Caco-2 (cell line): ENCODE data around the gene GATA3. TPM values are rescaled to one million over a fixed set of nuclear protein-coding genes. Genes with fewer than 3 reads are reported as not detected.

Experiments
- BruUV-seq: library from RNA; stranded (reverse); fragments of 400-500 nt; replicated peaks from 2 replicates; lab custom pipeline; 2021; lab: Mats Ljungman, UMichigan
- CTCF ChIA-PET: fragments of 300-600 bp; sonication (Branson Sonifier 250); formaldehyde crosslinking; loops from one replicate; lab custom pipeline; 2022; ENCODE audit warnings: antibody characterized with exemption; lab: Charles Lee
- POLR2A ChIA-PET: fragments of 300-600 bp; sonication (Branson Sonifier 250); formaldehyde crosslinking; loops from one replicate; lab custom pipeline; 2022; ENCODE audit warnings: antibody characterized with exemption; lab: Charles Lee
- DNase-seq, 2 experiments: peaks; one replicate each; pipeline versions ENCODE4 v3.0.0 to v3.0.0-alpha.2; 2020 to 2022
- H3K27me3 ChIP-seq: replicated peaks from 2 replicates; pipeline ENCODE4 v1.6.0; 2011; ENCODE audit warnings: low read length; ENCODE audit not compliant: control insufficient read depth, insufficient read depth
- H3K36me3 ChIP-seq: 2 replicates; pipeline ENCODE4 v1.5.1; 2011; ENCODE audit warnings: low read length; ENCODE audit not compliant: control insufficient read depth, insufficient read depth
- H3K4me1 ChIP-seq: fragments of 250-450 bp; sonication (Bioruptor Pico); 2 replicates; pipeline ENCODE4 v1.5.1; 2020; ENCODE audit warnings: mild to moderate bottlenecking
- H3K4me3 ChIP-seq: 2 replicates; pipeline ENCODE4 v1.5.1; 2011; ENCODE audit warnings: low read depth, mild to moderate bottlenecking, control low read depth, low read length
- H3K9me3 ChIP-seq: fragments of 250-450 bp; sonication (Bioruptor Pico); 2 replicates; pipeline ENCODE4 v1.5.1; 2020; ENCODE audit warnings: mild to moderate bottlenecking, moderate library complexity
- H3K27ac Mint-ChIP-seq: one replicate; pipeline ENCODE4 v1.8.0; 2022; ENCODE audit warnings: mixed read lengths; ENCODE audit not compliant: unreplicated experiment
- H3K27me3 Mint-ChIP-seq: one replicate; pipeline ENCODE4 v1.8.0; 2022; ENCODE audit warnings: mixed read lengths; ENCODE audit not compliant: insufficient read depth, unreplicated experiment
- H3K36me3 Mint-ChIP-seq: one replicate; pipeline ENCODE4 v1.8.0; 2022; ENCODE audit warnings: mild to moderate bottlenecking, mixed read lengths; ENCODE audit not compliant: insufficient read depth, unreplicated experiment
- H3K4me1 Mint-ChIP-seq: one replicate; pipeline ENCODE4 v1.8.0; 2022; ENCODE audit warnings: low read depth, mixed read lengths; ENCODE audit not compliant: unreplicated experiment
- H3K4me3 Mint-ChIP-seq: one replicate; pipeline ENCODE4 v1.8.0; 2022; ENCODE audit warnings: mild to moderate bottlenecking, moderate library complexity, mixed read lengths; ENCODE audit not compliant: unreplicated experiment
- H3K9me3 Mint-ChIP-seq: one replicate; pipeline ENCODE4 v1.8.0; 2022; ENCODE audit warnings: mixed read lengths; ENCODE audit not compliant: unreplicated experiment
- CTCF ChIP-seq, 2 experiments: fragments of 200-600 bp in 1 of 2; IDR thresholded peaks; 1 replicate in 1 of 2; 2 replicates in 1 of 2; pipeline versions ENCODE4 v1.5.1 to v1.8.0; 2011 to 2022; ENCODE audit warnings: antibody characterized with exemption in 1 of 2, control low read depth in 1 of 2, inconsistent platforms in 1 of 2, low read depth in 1 of 2, low read length in 1 of 2, mild to moderate bottlenecking in 1 of 2, moderate library complexity in 1 of 2; ENCODE audit not compliant: insufficient read depth in 1 of 2, severe bottlenecking in 1 of 2, unreplicated experiment in 1 of 2
- intact Hi-C: fragments of 100-400 bp; cut with micrococcal nuclease; formaldehyde crosslinking; loops from one replicate; pipeline ENCODE4 v1.10.0; 2022; ENCODE audit not compliant: unreplicated experiment
- total RNA-seq: library from RNA; stranded (reverse); gene quantifications from 2 replicates; pipeline ENCODE4 v1.2.3, GENCODE V29; 2022

GATA3 gene
- total RNA-seq, 1 experiment from 2014 or later = 27.7 TPM

- Histone ChIP-seq H3K4me3 (no peak overlapping the region), H3K36me3 (no peaks in the 10 kb centered on the region), H3K4me1 (peaks cover 50% of the 10 kb centered on the region), H3K9me3 (no peaks in the 10 kb centered on the region), H3K27me3 (no peaks in the 10 kb centered on the region)
- intact Hi-C loops = loop anchor here (5.0 kb wide), 1 partner anchor 263 kb away; no protein-coding TSS in a partner anchor
- Mint-ChIP-seq H3K4me3 (no peak overlapping the region), H3K27me3 (no peaks in the 10 kb centered on the region), H3K36me3 (peaks cover 7% of the 10 kb centered on the region), H3K9me3 (no peaks in the 10 kb centered on the region), H3K27ac (peak overlapping the region; percentile 90), H3K4me1 (peaks cover 45% of the 10 kb centered on the region)
- TF ChIP-seq CTCF (IDR thresholded peaks at IDR 0.05; ENCODE audit: insufficient read depth in 1 of 2, low read depth in 1 of 2, low read length in 1 of 2, severe bottlenecking in 1 of 2, unreplicated experiment in 1 of 2) = no peak
- DNase-seq = no peak
- ChIA-PET POLR2A (no interaction called here), CTCF (no interaction called here)
- BruUV-seq = no TSS peak
Observed at GRCh38 chr10:8104721-8105120, 50.2 kb downstream of the GATA3 start.

GRCh38 chr10:8105932-8106331, 51.4 kb downstream of the GATA3 start:
- intact Hi-C loops = no loop called here
- no peaks in the 10 kb centered on the region for H3K9me3 Mint-ChIP-seq
- no peaks in the 10 kb centered on the region for H3K27me3 Mint-ChIP-seq
- H3K27ac Mint-ChIP-seq = no peak overlapping the region
- H3K4me1 ChIP-seq = peaks cover 38% of the 10 kb centered on the region
- peaks cover 7% of the 10 kb centered on the region for H3K36me3 Mint-ChIP-seq
- no peak overlapping the region for H3K4me3 Mint-ChIP-seq
- DNase-seq = no peak
- H3K9me3 ChIP-seq = no peaks in the 10 kb centered on the region
- TF ChIP-seq CTCF (IDR thresholded peaks at IDR 0.05; ENCODE audit: insufficient read depth in 1 of 2, low read depth in 1 of 2, low read length in 1 of 2, severe bottlenecking in 1 of 2, unreplicated experiment in 1 of 2) = no peak
- no peaks in the 10 kb centered on the region for H3K27me3 ChIP-seq
- H3K36me3 ChIP-seq = no peaks in the 10 kb centered on the region
- no TSS peak for BruUV-seq
- H3K4me1 Mint-ChIP-seq = peaks cover 36% of the 10 kb centered on the region
- no peak overlapping the region for H3K4me3 ChIP-seq
- ChIA-PET CTCF (no interaction called here), POLR2A (no interaction called here)

GRCh38 chr10:8112230-8112905, 57.9 kb downstream of the GATA3 start:
- Mint-ChIP-seq H3K9me3 (no peaks in the 10 kb centered on the region), H3K36me3 (no peaks in the 10 kb centered on the region), H3K4me1 (peaks cover 15% of the 10 kb centered on the region), H3K4me3 (no peak overlapping the region), H3K27ac (no peak overlapping the region), H3K27me3 (no peaks in the 10 kb centered on the region)
- ChIA-PET POLR2A (interaction anchor here (0.5 kb wide), 1 partner anchor 275 kb away, joined by 4 read pairs; no protein-coding TSS in a partner anchor), CTCF (interaction anchor here (0.8 kb wide), 1 partner anchor 9 kb away, joined by 3 read pairs; no protein-coding TSS in a partner anchor)
- peak; percentile 41 to 55 for DNase-seq
- Histone ChIP-seq H3K36me3 (no peaks in the 10 kb centered on the region), H3K4me3 (no peak overlapping the region), H3K4me1 (peaks cover 47% of the 10 kb centered on the region), H3K27me3 (no peaks in the 10 kb centered on the region), H3K9me3 (no peaks in the 10 kb centered on the region)
- no TSS peak for BruUV-seq
- TF ChIP-seq CTCF (IDR thresholded peaks at IDR 0.05; ENCODE audit: insufficient read depth in 1 of 2, low read depth in 1 of 2, low read length in 1 of 2, severe bottlenecking in 1 of 2, unreplicated experiment in 1 of 2) = no peak
- intact Hi-C loops = no loop called here
